CD4-positive, CD25-positive, alpha-beta regulatory T cell (primary cell): ENCODE measurements around the gene PHACTR1. TPM values are rescaled to one million over a fixed set of nuclear protein-coding genes. Genes with fewer than 3 reads are reported as not detected.

ENCODE experiments used
- ATAC-seq, 2 donors: fragments of 150-1000 bp; cut with Tn5 transposase; one replicate each; pipeline ENCODE4 v1.10.0; 2021; ENCODE audit warnings: low read depth in 2 of 2, moderate number of reproducible peaks in 2 of 2, moderate library complexity in 1 of 2
- DNase-seq, 3 donors: peaks; one replicate each; pipeline versions ENCODE4 v3.0.0 to v3.0.0-alpha.2; 2012 to 2022; ENCODE audit warnings: mixed read lengths in 1 of 3
- H3K27ac ChIP-seq: one replicate; pipeline ENCODE4 v1.7.0; 2013; ENCODE audit warnings: mild to moderate bottlenecking, low read length; ENCODE audit not compliant: insufficient read depth, poor library complexity, severe bottlenecking
- H3K27me3 ChIP-seq: one replicate; pipeline ENCODE4 v1.7.0; 2013; ENCODE audit warnings: low read length; ENCODE audit not compliant: control insufficient read depth, insufficient read depth
- H3K36me3 ChIP-seq: one replicate; pipeline ENCODE4 v1.7.0; 2013; ENCODE audit warnings: mild to moderate bottlenecking, low read length, moderate library complexity; ENCODE audit not compliant: control insufficient read depth, insufficient read depth
- H3K4me1 ChIP-seq: 2 replicates; pipeline ENCODE4 v1.7.0; 2013; ENCODE audit warnings: mild to moderate bottlenecking, low read length; ENCODE audit not compliant: insufficient read depth, control insufficient read depth, poor library complexity, severe bottlenecking
- H3K4me3 ChIP-seq: one replicate; pipeline ENCODE4 v1.7.0; 2013; ENCODE audit warnings: low read depth, mild to moderate bottlenecking, low read length, moderate library complexity
- H3K9me3 ChIP-seq, 2 experiments: 1 replicate in 1 of 2; 2 replicates in 1 of 2; pipeline ENCODE4 v1.7.0; 2013; ENCODE audit warnings: low read length in 2 of 2, mild to moderate bottlenecking in 1 of 2, moderate library complexity in 1 of 2; ENCODE audit not compliant: control insufficient read depth in 2 of 2
- H3K27ac Mint-ChIP-seq, 3 donors: one replicate each; pipeline ENCODE4 v1.8.0; 2020 to 2022; ENCODE audit warnings: mild to moderate bottlenecking in 3 of 3, mixed read lengths in 3 of 3, moderate library complexity in 2 of 3
- H3K27me3 Mint-ChIP-seq: one replicate; pipeline ENCODE4 v1.8.0; 2022; ENCODE audit warnings: mild to moderate bottlenecking, mixed read lengths
- H3K36me3 Mint-ChIP-seq: one replicate; pipeline ENCODE4 v1.8.0; 2020; ENCODE audit warnings: mixed read lengths
- H3K4me1 Mint-ChIP-seq, 4 donors: one replicate each; pipeline ENCODE4 v1.8.0; 2020 to 2022; ENCODE audit warnings: mixed read lengths in 4 of 4, mild to moderate bottlenecking in 1 of 4
- H3K4me3 Mint-ChIP-seq, 4 donors: one replicate each; pipeline ENCODE4 v1.8.0; 2020 to 2022; ENCODE audit warnings: mild to moderate bottlenecking in 4 of 4, mixed read lengths in 4 of 4, moderate library complexity in 3 of 4
- H3K9me3 Mint-ChIP-seq, 7 donors: one replicate each; pipeline ENCODE4 v1.8.0; 2020 to 2022; ENCODE audit warnings: mixed read lengths in 7 of 7, mild to moderate bottlenecking in 3 of 7, moderate library complexity in 2 of 7
- polyA plus RNA-seq, 4 donors: library from polyadenylated mRNA; unstranded; fragments of 300-500 nt; fragmentation: Illumina TruSeq; gene quantifications; one replicate each; pipeline ENCODE4 v1.2.3, GENCODE V29; 2021
- total RNA-seq: library from RNA; stranded (reverse); gene quantifications from one replicate; pipeline ENCODE4 v1.2.3, GENCODE V29; 2022

The PHACTR1 gene
- total and polyA plus RNA-seq, 5 donors from 2014 or later: 0.28 to 1.6 (median 0.38) TPM

- H3K27ac ChIP-seq: no peak overlapping the region
- Mint-ChIP-seq H3K36me3 (no peaks in the 10 kb centered on the region), H3K27me3 (peaks cover 61% of the 10 kb centered on the region), H3K4me1 (peaks cover 0 to 7% (median 0%) of the 10 kb centered on the region in 4 donors), H3K27ac (no peak overlapping the region), H3K9me3 (no peaks in the 10 kb centered on the region), H3K4me3 (peak overlapping the region in 2 of 4 donors; percentile 46 to 71)
- no peak overlapping the region for H3K4me3 ChIP-seq
- ATAC-seq (no peak), DNase-seq (peak in 1 of 3 donors; percentile 26)
- H3K36me3 ChIP-seq: no peaks in the 10 kb centered on the region
- no peaks in the 10 kb centered on the region for H3K9me3 ChIP-seq
- no peaks in the 10 kb centered on the region for H3K4me1 ChIP-seq
- H3K27me3 ChIP-seq: peaks cover 17% of the 10 kb centered on the region
Observed at GRCh38 chr6:13012977-13013680, 296.6 kb downstream of the PHACTR1 start.

- DNase-seq (no peak), ATAC-seq (no peak)
- Histone ChIP-seq H3K36me3 (no peaks in the 10 kb centered on the region), H3K9me3 (no peaks in the 10 kb centered on the region), H3K4me3 (no peak overlapping the region), H3K27me3 (peaks cover 17% of the 10 kb centered on the region), H3K27ac (no peak overlapping the region), H3K4me1 (no peaks in the 10 kb centered on the region)
- H3K4me3 Mint-ChIP-seq: no peak overlapping the region
- peaks cover 57% of the 10 kb centered on the region for H3K27me3 Mint-ChIP-seq
- H3K9me3 Mint-ChIP-seq: no peaks in the 10 kb centered on the region
- H3K4me1 Mint-ChIP-seq: peaks cover 0 to 7% (median 0%) of the 10 kb centered on the region in 4 donors
- H3K27ac Mint-ChIP-seq: no peak overlapping the region
- H3K36me3 Mint-ChIP-seq: no peaks in the 10 kb centered on the region
Observed at GRCh38 chr6:13013681-13014503, 297.3 kb downstream of the PHACTR1 start.

- Histone ChIP-seq H3K4me3 (no peak overlapping the region), H3K36me3 (no peaks in the 10 kb centered on the region), H3K4me1 (no peaks in the 10 kb centered on the region), H3K9me3 (no peaks in the 10 kb centered on the region), H3K27ac (no peak overlapping the region), H3K27me3 (peaks cover 17% of the 10 kb centered on the region)
- no peaks in the 10 kb centered on the region for H3K36me3 Mint-ChIP-seq
- peak overlapping the region in 1 of 4 donors; percentile 38 for H3K4me3 Mint-ChIP-seq
- H3K9me3 Mint-ChIP-seq: no peaks in the 10 kb centered on the region
- ATAC-seq: no peak
- H3K4me1 Mint-ChIP-seq: peaks cover 0 to 7% (median 0%) of the 10 kb centered on the region in 4 donors
- DNase-seq: no peak
- no peak overlapping the region for H3K27ac Mint-ChIP-seq
- peaks cover 50% of the 10 kb centered on the region for H3K27me3 Mint-ChIP-seq
Observed at GRCh38 chr6:13014504-13015378, 298.2 kb downstream of the PHACTR1 start.

- DNase-seq (no peak), ATAC-seq (no peak)
- Histone ChIP-seq H3K27me3 (peaks cover 17% of the 10 kb centered on the region), H3K27ac (no peak overlapping the region), H3K4me1 (no peaks in the 10 kb centered on the region), H3K9me3 (no peaks in the 10 kb centered on the region), H3K4me3 (no peak overlapping the region), H3K36me3 (no peaks in the 10 kb centered on the region)
- Mint-ChIP-seq H3K27ac (no peak overlapping the region), H3K27me3 (peaks cover 44% of the 10 kb centered on the region), H3K4me1 (peaks cover 0 to 7% (median 0%) of the 10 kb centered on the region in 4 donors), H3K9me3 (no peaks in the 10 kb centered on the region), H3K36me3 (no peaks in the 10 kb centered on the region), H3K4me3 (no peak overlapping the region)
Observed at GRCh38 chr6:13015379-13015681, 298.8 kb downstream of the PHACTR1 start.

GRCh38 chr6:13024616-13025015 is 308.0 kb downstream of the PHACTR1 start:
- no peak overlapping the region for H3K27ac Mint-ChIP-seq
- Histone ChIP-seq H3K27ac (no peak overlapping the region), H3K9me3 (no peaks in the 10 kb centered on the region), H3K27me3 (no peaks in the 10 kb centered on the region), H3K4me3 (no peak overlapping the region), H3K36me3 (no peaks in the 10 kb centered on the region), H3K4me1 (no peaks in the 10 kb centered on the region)
- ATAC-seq: no peak
- H3K4me3 Mint-ChIP-seq: no peak overlapping the region
- DNase-seq: no peak
- H3K4me1 Mint-ChIP-seq: no peaks in the 10 kb centered on the region
- peaks cover 0 to 2% (median 0%) of the 10 kb centered on the region in 7 donors for H3K9me3 Mint-ChIP-seq
- peaks cover 6% of the 10 kb centered on the region for H3K27me3 Mint-ChIP-seq
- H3K36me3 Mint-ChIP-seq: no peaks in the 10 kb centered on the region

- peaks cover 6% of the 10 kb centered on the region for H3K27me3 Mint-ChIP-seq
- Histone ChIP-seq H3K4me3 (no peak overlapping the region), H3K36me3 (no peaks in the 10 kb centered on the region), H3K9me3 (no peaks in the 10 kb centered on the region), H3K4me1 (no peaks in the 10 kb centered on the region), H3K27me3 (no peaks in the 10 kb centered on the region), H3K27ac (no peak overlapping the region)
- peaks cover 0 to 2% (median 0%) of the 10 kb centered on the region in 7 donors for H3K9me3 Mint-ChIP-seq
- H3K36me3 Mint-ChIP-seq: no peaks in the 10 kb centered on the region
- no peak for DNase-seq
- no peaks in the 10 kb centered on the region for H3K4me1 Mint-ChIP-seq
- H3K4me3 Mint-ChIP-seq: no peak overlapping the region
- no peak for ATAC-seq
- H3K27ac Mint-ChIP-seq: no peak overlapping the region
Observed at GRCh38 chr6:13025893-13026499, 309.4 kb downstream of the PHACTR1 start.

GRCh38 chr6:13026557-13026956 is 310.0 kb downstream of the PHACTR1 start:
- no peak overlapping the region for H3K27ac Mint-ChIP-seq
- DNase-seq: no peak
- H3K4me1 Mint-ChIP-seq: no peaks in the 10 kb centered on the region

More at GRCh38 chr6:13026557-13026956, 310.0 kb downstream of the PHACTR1 start:
- Histone ChIP-seq H3K4me3 (no peak overlapping the region), H3K4me1 (no peaks in the 10 kb centered on the region), H3K9me3 (no peaks in the 10 kb centered on the region), H3K27ac (no peak overlapping the region), H3K27me3 (no peaks in the 10 kb centered on the region), H3K36me3 (no peaks in the 10 kb centered on the region)
- ATAC-seq: no peak
- Mint-ChIP-seq H3K9me3 (peaks cover 0 to 2% (median 0%) of the 10 kb centered on the region in 7 donors), H3K27me3 (peaks cover 6% of the 10 kb centered on the region), H3K4me3 (no peak overlapping the region), H3K36me3 (no peaks in the 10 kb centered on the region)
